HG03342 (cell line): ENCODE results near the gene CDC14B.

Source experiments
- ATAC-seq: cut with Tn5 transposase; IDR thresholded peaks from one replicate; pipeline ENCODE4 v1.9.1; 2021; ENCODE audit warnings: mild to moderate bottlenecking, moderate library complexity; ENCODE audit not compliant: unreplicated experiment

CDC14B gene

GRCh38 chr9:96489482-96489979 is 130.1 kb downstream of the CDC14B start:
- ATAC-seq: no peak

GRCh38 chr9:96487949-96488348 is 131.7 kb downstream of the CDC14B start:
- no peak for ATAC-seq

GRCh38 chr9:96487029-96487396 is 132.6 kb downstream of the CDC14B start:
- ATAC-seq: no peak

GRCh38 chr9:96486386-96487028 is 133.1 kb downstream of the CDC14B start:
- no peak for ATAC-seq

GRCh38 chr9:96485280-96485679 is 134.4 kb downstream of the CDC14B start:
- no peak for ATAC-seq

GRCh38 chr9:96484521-96484931 is 135.1 kb downstream of the CDC14B start:
- ATAC-seq: peak; percentile 91

GRCh38 chr9:96483733-96484390 is 135.8 kb downstream of the CDC14B start:
- ATAC-seq: peak; percentile 2

- no peak for ATAC-seq
Measured at GRCh38 chr9:96483197-96483596, 136.4 kb downstream of the CDC14B start.

GRCh38 chr9:96482476-96482875 is 137.2 kb downstream of the CDC14B start:
- no peak for ATAC-seq

GRCh38 chr9:96480736-96481135 is 138.9 kb downstream of the CDC14B start:
- no peak for ATAC-seq

GRCh38 chr9:96478829-96479371 is 140.7 kb downstream of the CDC14B start:
- peak; percentile 82 for ATAC-seq

- ATAC-seq: no peak
Measured at GRCh38 chr9:96476591-96476990, 143.1 kb downstream of the CDC14B start.

GRCh38 chr9:96476013-96476412 is 143.6 kb downstream of the CDC14B start:
- no peak for ATAC-seq

- ATAC-seq: no peak
Measured at GRCh38 chr9:96467784-96468183, 151.9 kb downstream of the CDC14B start.

- ATAC-seq: no peak
Measured at GRCh38 chr9:96464426-96464825, 155.2 kb downstream of the CDC14B start.

GRCh38 chr9:96462541-96462940 is 157.1 kb downstream of the CDC14B start:
- ATAC-seq: no peak

GRCh38 chr9:96461336-96461735 is 158.3 kb downstream of the CDC14B start:
- no peak for ATAC-seq

- ATAC-seq: no peak
Measured at GRCh38 chr9:96460882-96461281, 158.8 kb downstream of the CDC14B start.

GRCh38 chr9:96460470-96460869 is 159.2 kb downstream of the CDC14B start:
- ATAC-seq: no peak

GRCh38 chr9:96459268-96460007 is 160.2 kb downstream of the CDC14B start:
- no peak for ATAC-seq

- no peak for ATAC-seq
Measured at GRCh38 chr9:96458226-96458625, 161.4 kb downstream of the CDC14B start.

- no peak for ATAC-seq
Measured at GRCh38 chr9:96457266-96457665, 162.4 kb downstream of the CDC14B start.
